ENCODE results near the gene SLC25A15.
"Not testable (repeated sequence)": the region's sequence is repeated elsewhere in the genome, so short reads cannot be mapped to it uniquely, and the experiment has no call there.

The SLC25A15 gene

DNA sequence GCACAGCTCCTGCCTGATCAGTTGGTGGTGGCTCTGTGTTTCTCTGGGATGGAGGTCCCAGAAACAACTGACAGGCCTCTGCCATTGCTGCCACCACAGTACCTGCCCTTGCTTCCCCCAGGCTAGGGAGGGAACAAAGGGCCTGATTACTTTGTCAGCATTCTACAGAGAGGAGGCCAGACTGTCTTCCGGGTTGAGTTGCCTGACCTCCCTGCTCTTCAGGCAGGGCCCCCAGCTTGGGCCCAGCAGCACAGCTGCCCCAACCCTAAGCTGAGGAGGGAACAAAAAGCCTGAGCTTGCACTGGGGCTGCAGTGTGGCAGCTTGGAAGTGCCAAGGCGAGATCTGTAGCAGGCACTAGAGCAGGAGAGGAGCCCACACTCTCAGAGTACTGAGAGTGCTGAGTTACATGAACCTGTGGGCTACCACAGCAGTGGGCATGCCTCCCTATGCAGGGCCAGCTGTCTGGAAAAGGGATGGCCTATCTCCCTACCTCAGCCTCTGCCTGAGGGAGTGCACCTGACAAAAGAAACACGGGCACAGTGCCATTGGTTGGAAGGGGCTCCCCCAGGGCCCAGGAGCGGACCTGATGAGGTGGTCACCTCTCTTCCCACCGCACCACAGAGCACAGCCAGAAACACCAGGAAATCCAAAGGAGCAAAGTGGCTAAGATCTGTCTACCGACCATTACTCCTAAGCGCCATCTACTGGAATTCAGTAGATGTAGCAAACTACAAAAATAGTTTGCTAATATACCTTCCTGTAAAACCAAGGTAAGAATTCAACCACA lies 24.4 kb downstream of the SLC25A15 start:
- no peak for DNase-seq (ENCODE audit: low read depth, low spot score)

DNA sequence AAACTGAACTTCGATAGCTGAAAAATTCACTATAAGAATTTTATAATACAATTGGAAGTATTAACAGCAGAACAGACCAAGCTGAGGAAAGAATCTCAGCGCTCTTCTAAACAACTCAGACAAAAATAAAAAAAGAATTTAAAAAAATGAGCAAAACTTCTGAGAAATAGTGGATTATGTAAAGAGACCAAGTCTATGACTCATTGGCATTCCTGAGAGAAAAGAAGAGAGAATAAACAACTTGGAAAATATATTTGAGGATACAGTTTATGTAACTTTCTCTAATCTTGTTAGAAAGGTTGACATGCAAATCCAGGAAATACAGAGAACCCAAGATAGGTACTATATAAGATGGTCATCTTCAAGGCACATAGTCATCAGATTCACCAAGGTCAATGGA lies 25.4 kb downstream of the SLC25A15 start:
- DNase-seq (ENCODE audit: low read depth, low spot score), result no peak

DNA sequence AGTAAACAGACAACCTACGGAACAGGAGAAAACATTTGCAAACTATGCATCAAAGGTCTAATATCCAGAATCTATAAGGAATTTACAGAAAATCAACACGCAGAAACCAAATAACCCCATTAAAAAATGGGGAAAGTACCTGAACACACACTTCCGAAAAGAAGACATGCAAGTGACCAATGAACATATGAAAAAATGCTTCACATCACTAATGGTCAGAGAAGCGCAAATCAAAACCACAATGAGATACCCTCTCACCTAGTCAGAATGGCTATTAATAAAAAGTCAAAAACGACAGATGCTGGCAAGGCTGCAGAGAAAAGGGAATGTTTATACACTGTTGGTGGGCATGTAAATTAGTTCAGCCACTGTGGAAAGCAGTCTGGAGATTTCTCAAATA lies 29.5 kb downstream of the SLC25A15 start:
- DNase-seq (ENCODE audit: low read depth, low spot score), result no peak

DNA sequence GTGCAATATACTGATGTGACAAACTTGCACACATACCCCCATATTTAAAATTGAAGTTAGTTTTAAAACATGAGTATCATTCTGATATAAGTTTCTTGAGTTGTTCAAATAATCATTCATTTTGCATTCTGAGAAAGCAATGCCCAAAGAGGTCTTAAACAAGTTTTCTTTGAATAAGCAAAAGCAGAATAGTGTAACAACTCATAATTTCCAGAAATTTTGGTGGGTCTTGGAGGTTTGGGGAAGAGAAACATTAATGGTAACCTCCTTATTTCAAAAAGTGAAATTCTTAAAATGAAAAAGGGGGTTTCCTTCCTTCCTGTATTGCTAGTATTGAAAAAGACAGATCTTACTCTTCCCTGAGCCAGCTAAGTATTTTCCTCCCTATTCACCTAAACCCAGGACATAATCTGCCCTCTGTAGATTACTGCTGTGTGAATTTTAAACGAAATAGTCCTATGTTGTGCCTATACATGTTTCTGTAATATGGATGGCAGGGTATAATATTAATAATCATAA lies 30.4 kb downstream of the SLC25A15 start:
- DNase-seq (ENCODE audit: low read depth, low spot score), result no peak

DNA sequence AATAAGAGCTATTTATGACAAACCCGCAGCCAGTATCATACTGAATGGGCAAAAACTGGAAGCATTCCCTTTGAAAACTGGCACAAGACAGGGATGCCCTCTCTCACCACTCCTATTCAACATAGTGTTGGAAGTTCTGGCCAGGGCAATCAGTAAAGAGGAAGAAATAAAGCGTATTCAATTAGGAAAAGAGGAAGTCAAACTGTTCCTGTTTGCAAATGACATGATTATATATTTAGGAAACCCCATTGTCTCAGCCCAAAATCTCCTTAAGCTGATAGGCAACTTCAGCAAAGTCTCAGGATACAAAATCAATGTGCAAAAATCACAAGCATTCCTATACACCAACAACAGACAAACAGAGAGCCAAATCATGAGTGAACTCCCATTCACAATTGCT lies 50.3 kb downstream of the SLC25A15 start:
- DNase-seq (ENCODE audit: low read depth, low spot score), result not testable (repeated sequence)

DNA sequence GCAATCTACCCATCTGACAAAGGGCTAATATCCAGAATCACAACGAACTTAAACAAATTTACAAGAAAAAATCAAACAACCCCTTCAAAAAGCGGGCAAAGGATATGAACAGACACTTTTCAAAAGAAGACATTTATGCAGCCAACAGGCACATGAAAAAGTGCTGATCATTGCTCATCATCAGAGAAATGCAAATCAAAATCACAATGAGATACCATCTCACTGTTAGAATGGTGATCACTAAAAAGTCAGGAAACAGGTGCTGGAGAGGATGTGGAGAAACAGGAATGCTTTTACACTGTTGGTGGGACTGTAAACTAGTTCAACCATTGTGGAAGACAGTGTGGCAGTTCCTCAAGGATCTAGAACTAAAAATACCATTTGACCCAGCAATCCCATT lies 51.5 kb downstream of the SLC25A15 start:
- not testable (repeated sequence) for DNase-seq (ENCODE audit: low read depth, low spot score)

Measured in activated CD4-positive, CD25-positive, alpha-beta regulatory T cell treated with anti-CD3 and anti-CD28 coated beads, Interleukin-2, amount 50 U/mL, for 16 hours (primary cell).